Skeletal muscle tissue (tissue), 2 donors: ENCODE data around the gene FAM124A. TPM values are rescaled to one million over a fixed set of nuclear protein-coding genes. Genes with fewer than 3 reads are reported as not detected.

Experiments
- small RNA-seq: library from RNA; depleted of rRNA; stranded (forward); fragments of <200 nt; gene quantifications from one replicate; pipeline ENCODE3, GENCODE V24; 2014
- total RNA-seq: library from RNA; depleted of rRNA; stranded (reverse); fragments of >200 nt; gene quantifications from one replicate; pipeline ENCODE4 v1.2.3, GENCODE V29; 2014

Gene FAM124A
- total RNA-seq, 1 donor from 2014 or later: 0.52 TPM

Small RNA genes lying within 50 kb of the gene (small RNA-seq; reads per million reads assigned to genes)
- not detected for gene PRELID3BP2

Other genes starting within 250 kb of the FAM124A start
- not detected for gene C13orf42, start 111.1 kb upstream of the FAM124A start, total RNA-seq
- not detected for gene SERPINE3, start 117.3 kb downstream of the FAM124A start, total RNA-seq
- 20.4 TPM for gene INTS6, start 230.6 kb downstream of the FAM124A start, total RNA-seq